ENCODE results near the gene ENTREP1. TPM values are rescaled to one million over a fixed set of nuclear protein-coding genes. Genes with fewer than 3 reads are reported as not detected.

Gene ENTREP1
- polyA plus RNA-seq, 1 of the 3 experiments (the other 2 are of a cell fraction), result not detected

GRCh38 chr9:69279084-69279731 lies 45.8 kb upstream of the ENTREP1 start (continued):
- no peak for TF ChIP-seq ZBTB33 (IDR thresholded peaks at IDR 0.05; ENCODE audit: borderline replicate concordance, low read depth)
- no peak for TF ChIP-seq TCF12 (IDR thresholded peaks at IDR 0.05)
- TF ChIP-seq MAX (IDR thresholded peaks at IDR 0.05; ENCODE audit: low read depth), result no peak
- no peak for TF ChIP-seq RCOR1 (IDR thresholded peaks at IDR 0.05; ENCODE audit: low read length)
- no peak for TF ChIP-seq USF2 (IDR thresholded peaks at IDR 0.05; ENCODE audit: borderline replicate concordance, low read depth, low read length)
- TF ChIP-seq RXRA (IDR thresholded peaks at IDR 0.05; ENCODE audit: borderline replicate concordance, low read depth), result no peak
- no peak for TF ChIP-seq ELF1 (IDR thresholded peaks at IDR 0.05)
- no peak for TF ChIP-seq EP300 (IDR thresholded peaks at IDR 0.05; ENCODE audit: borderline replicate concordance in 1 of 2, low read depth in 1 of 2, low read length in 1 of 2)
- TF ChIP-seq PBX3 (IDR thresholded peaks at IDR 0.05), result no peak
- no peak for TF ChIP-seq TEAD4 (IDR thresholded peaks at IDR 0.05; ENCODE audit: borderline replicate concordance, insufficient read depth)
- no peak for TF ChIP-seq GATA2 (CRISPR knock-in tag; IDR thresholded peaks at IDR 0.05)
- TF ChIP-seq JUND (IDR thresholded peaks at IDR 0.05), result no peak

GRCh38 chr9:69279733-69280132 lies 45.3 kb upstream of the ENTREP1 start:
- no peaks in the 10 kb centered on the region for H3K9me3 ChIP-seq
- no peak overlapping the region for H3K27ac ChIP-seq (ENCODE audit: low read depth in 2 of 2, low read length in 1 of 2)
- no peaks in the 10 kb centered on the region; the same call in 1 of the 2 replicates for H3K27me3 ChIP-seq (ENCODE audit: insufficient read depth)
- ChIA-PET CTCF (no interaction called here), POLR2A (no interaction called here)
- H3K9me2 ChIP-seq, result no peaks in the 10 kb centered on the region
- 14% methylated on average over 3 of the region's 3 CpGs for WGBS (ENCODE audit: low lambda C conversion rate)
- no peaks in the 10 kb centered on the region for H3F3A ChIP-seq (replicated peaks; ENCODE audit: insufficient read depth)
- H4K20me1 ChIP-seq (ENCODE audit: insufficient read depth), result no peaks in the 10 kb centered on the region
- H3K4me3 ChIP-seq (ENCODE audit: low read depth in 2 of 2, low read length in 1 of 2), result no peak overlapping the region
- H3K36me3 ChIP-seq (replicated peaks in 1 of 2; ENCODE audit: control insufficient read depth in 1 of 2, insufficient read depth in 2 of 2, low read length in 1 of 2), result no peaks in the 10 kb centered on the region
- no peak overlapping the region for H3K9ac ChIP-seq
- DNase-seq, result no peak
- H3K4me1 ChIP-seq (ENCODE audit: control insufficient read depth in 1 of 2, insufficient read depth in 2 of 2, low read depth in 1 of 2, low read length in 1 of 2), result no peaks in the 10 kb centered on the region
- no peak overlapping the region for H3K4me2 ChIP-seq
- no peaks in the 10 kb centered on the region for H3K79me2 ChIP-seq (ENCODE audit: insufficient read depth)
- H2AFZ ChIP-seq (ENCODE audit: low read depth), result no peak overlapping the region
- no peak for TF ChIP-seq CHD2 (IDR thresholded peaks at IDR 0.05; ENCODE audit: low read length, partially characterized antibody)
- no peak for TF ChIP-seq MXI1 (IDR thresholded peaks at IDR 0.05; ENCODE audit: low read depth, low read length)
- TF ChIP-seq ZBTB33 (IDR thresholded peaks at IDR 0.05; ENCODE audit: borderline replicate concordance, low read depth), result no peak
- TF ChIP-seq YY1 (IDR thresholded peaks at IDR 0.05; ENCODE audit: low read depth), result no peak
- no peak for TF ChIP-seq FOXM1 (IDR thresholded peaks at IDR 0.05; ENCODE audit: low read depth)
- no peak for TF ChIP-seq MAX (IDR thresholded peaks at IDR 0.05; ENCODE audit: low read depth)
- TF ChIP-seq RXRA (IDR thresholded peaks at IDR 0.05; ENCODE audit: borderline replicate concordance, low read depth), result no peak
- no peak for TF ChIP-seq GABPA (IDR thresholded peaks at IDR 0.05; ENCODE audit: low read depth)
- TF ChIP-seq NFIC (IDR thresholded peaks at IDR 0.05; ENCODE audit: borderline replicate concordance), result no peak
- no peak for TF ChIP-seq TAF1 (IDR thresholded peaks at IDR 0.05; ENCODE audit: borderline replicate concordance, low read depth, low read length)
- no peak for TF ChIP-seq ELF1 (IDR thresholded peaks at IDR 0.05)
- TF ChIP-seq REST (IDR thresholded peaks at IDR 0.05; ENCODE audit: low read depth, low read length), result no peak
- TF ChIP-seq GATA2 (CRISPR knock-in tag; IDR thresholded peaks at IDR 0.05), result no peak
- TF ChIP-seq RCOR1 (IDR thresholded peaks at IDR 0.05; ENCODE audit: low read length), result no peak
- no peak for TF ChIP-seq RFX5 (IDR thresholded peaks at IDR 0.05; ENCODE audit: low read length)
